Esophagus muscularis mucosa (tissue), 4 donors: Measurements from ENCODE around the gene TMEM45A. TPM values are rescaled to one million over a fixed set of nuclear protein-coding genes. Genes with fewer than 3 reads are reported as not detected.

Experiments
- DNase-seq: peaks from one replicate; pipeline ENCODE4 v3.0.0-alpha.2; 2017; ENCODE audit errors: extremely low spot score
- H3K27ac ChIP-seq, 4 donors: fragments of 200-600 bp; sonication (generic); replicated peaks in 1 of 4; 1 replicate in 3 of 4; 2 replicates in 1 of 4; pipeline ENCODE4 v1.5.1; 2016 to 2019; ENCODE audit warnings: mild to moderate bottlenecking in 1 of 4
- H3K27me3 ChIP-seq, 4 donors: fragments of 200-600 bp; sonication (generic); one replicate each; pipeline versions ENCODE4 v1.5.1 to v1.6.0; 2016 to 2019
- H3K36me3 ChIP-seq, 4 donors: fragments of 200-600 bp; sonication (generic); one replicate each; pipeline ENCODE4 v1.5.1; 2016 to 2019
- H3K4me1 ChIP-seq, 4 donors: fragments of 200-600 bp; sonication (generic); one replicate each; pipeline ENCODE4 v1.5.1; 2016 to 2019
- H3K4me3 ChIP-seq, 4 donors: fragments of 200-600 bp; sonication (generic); 1 replicate in 2 of 4; 2 replicates in 2 of 4; pipeline ENCODE4 v1.5.1; 2016 to 2019; ENCODE audit warnings: mild to moderate bottlenecking in 4 of 4, moderate library complexity in 1 of 4
- H3K9me3 ChIP-seq, 4 donors: fragments of 200-600 bp; sonication (generic); 1 replicate in 3 of 4; 2 replicates in 1 of 4; pipeline ENCODE4 v1.5.1; 2016 to 2019
- EP300 ChIP-seq: sonication (generic); formaldehyde crosslinking; IDR thresholded peaks from one replicate; pipeline ENCODE4 v1.6.1; 2017; ENCODE audit warnings: antibody characterized with exemption
- POLR2A ChIP-seq: fragments of 450-650 bp; IDR thresholded peaks from one replicate; pipeline ENCODE4 v1.6.1; 2017; ENCODE audit warnings: antibody characterized with exemption, moderate library complexity, mild to moderate bottlenecking, low read depth
- POLR2AphosphoS5 ChIP-seq, 2 donors: sonication (generic); formaldehyde crosslinking; IDR thresholded peaks; one replicate each; pipeline ENCODE4 v1.6.1; 2017; ENCODE audit warnings: antibody characterized with exemption in 2 of 2
- WGBS: methylation state at CpG from one replicate; pipeline ENCODE4 v1.1.5; 2018; 5-methylcytosine and 5-hydroxymethylcytosine counted together
- intact Hi-C: fragments of 100-400 bp; cut with DNase I; formaldehyde crosslinking; loops from one replicate; pipeline ENCODE4 v1.15.1; 2023
- total RNA-seq, 4 donors: library from RNA; depleted of rRNA; stranded (reverse); fragments of >200 nt; gene quantifications; one replicate each; pipeline versions ENCODE4 v1.1.0 to v1.2.1, GENCODE V29; 2016
- TF ChIP-seq, protein P1 (sequence below), 3 experiments: fragments of 200-600 bp in 2 of 3; fragments of 450-650 bp in 1 of 3; sonication (generic) in 2 of 3; IDR thresholded peaks; one replicate each; pipeline ENCODE4 v1.5.1; 2017 to 2019; ENCODE audit warnings: antibody characterized with exemption in 3 of 3, mild to moderate bottlenecking in 2 of 3, moderate library complexity in 1 of 3

The TMEM45A gene
- total RNA-seq, 4 donors from 2014 or later, result 8.7 to 17.2 (median 9.6) TPM

DNA sequence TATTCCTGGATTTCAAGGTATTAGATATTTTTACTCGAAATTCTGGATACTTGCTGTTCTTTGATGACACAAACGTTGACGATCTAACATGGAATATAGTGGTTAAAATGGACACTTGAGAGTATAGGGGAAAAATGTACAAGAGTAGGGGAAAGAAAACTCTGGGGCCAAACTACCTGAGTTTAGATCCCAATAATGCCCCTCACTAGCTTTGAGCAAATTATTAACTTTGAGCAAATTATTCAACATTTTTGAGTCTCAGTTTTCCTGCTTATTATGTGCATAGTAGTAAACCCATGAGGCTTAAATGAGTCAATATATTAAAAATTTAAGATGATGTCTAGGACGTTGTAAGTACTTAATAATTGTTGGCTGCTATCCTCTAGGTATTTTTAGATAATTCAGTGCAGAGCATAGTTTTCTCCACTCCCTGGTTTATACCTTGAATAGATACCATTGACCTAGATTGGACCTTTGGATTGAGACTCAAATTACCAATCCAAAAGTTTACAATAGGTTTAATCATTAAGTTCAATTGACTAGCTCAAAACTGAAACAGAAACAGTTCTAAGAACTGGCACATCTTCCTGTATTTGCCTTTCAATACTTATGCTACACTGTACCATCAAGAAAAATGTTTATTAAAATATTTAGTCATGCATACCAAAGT, 121.4 kb downstream of the TMEM45A start:
- Histone ChIP-seq H3K27me3 (no peaks in the 10 kb centered on the region), H3K27ac (no peak overlapping the region), H3K9me3 (no peaks in the 10 kb centered on the region), H3K4me1 (no peaks in the 10 kb centered on the region), H3K4me3 (no peak overlapping the region), H3K36me3 (no peaks in the 10 kb centered on the region)
- no peak for DNase-seq
- intact Hi-C loops, result no loop called here
- TF ChIP-seq EP300 (no peak), POLR2A (no peak), POLR2AphosphoS5 (IDR thresholded peaks at IDR 0.05) (no peak)
- TF ChIP-seq, protein P1, sequence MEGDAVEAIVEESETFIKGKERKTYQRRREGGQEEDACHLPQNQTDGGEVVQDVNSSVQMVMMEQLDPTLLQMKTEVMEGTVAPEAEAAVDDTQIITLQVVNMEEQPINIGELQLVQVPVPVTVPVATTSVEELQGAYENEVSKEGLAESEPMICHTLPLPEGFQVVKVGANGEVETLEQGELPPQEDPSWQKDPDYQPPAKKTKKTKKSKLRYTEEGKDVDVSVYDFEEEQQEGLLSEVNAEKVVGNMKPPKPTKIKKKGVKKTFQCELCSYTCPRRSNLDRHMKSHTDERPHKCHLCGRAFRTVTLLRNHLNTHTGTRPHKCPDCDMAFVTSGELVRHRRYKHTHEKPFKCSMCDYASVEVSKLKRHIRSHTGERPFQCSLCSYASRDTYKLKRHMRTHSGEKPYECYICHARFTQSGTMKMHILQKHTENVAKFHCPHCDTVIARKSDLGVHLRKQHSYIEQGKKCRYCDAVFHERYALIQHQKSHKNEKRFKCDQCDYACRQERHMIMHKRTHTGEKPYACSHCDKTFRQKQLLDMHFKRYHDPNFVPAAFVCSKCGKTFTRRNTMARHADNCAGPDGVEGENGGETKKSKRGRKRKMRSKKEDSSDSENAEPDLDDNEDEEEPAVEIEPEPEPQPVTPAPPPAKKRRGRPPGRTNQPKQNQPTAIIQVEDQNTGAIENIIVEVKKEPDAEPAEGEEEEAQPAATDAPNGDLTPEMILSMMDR (IDR thresholded peaks at IDR 0.05), result no peak
- 73% methylated on average over 4 of the region's 4 CpGs for WGBS

- no peaks in the 10 kb centered on the region for H3K4me1 ChIP-seq
- H3K27ac ChIP-seq, result no peak overlapping the region
- no peak overlapping the region for H3K4me3 ChIP-seq
- no peaks in the 10 kb centered on the region for H3K9me3 ChIP-seq
- H3K36me3 ChIP-seq, result no peaks in the 10 kb centered on the region
- intact Hi-C loops, result no loop called here
- DNase-seq, result no peak
- no peaks in the 10 kb centered on the region for H3K27me3 ChIP-seq
- TF ChIP-seq POLR2AphosphoS5 (IDR thresholded peaks at IDR 0.05) (no peak), POLR2A (no peak), EP300 (no peak)
- TF ChIP-seq, protein P1 (IDR thresholded peaks at IDR 0.05), result no peak
These were observed 122.5 kb downstream of the TMEM45A start for GRCh38 chr3:100614941-100615340.

DNA sequence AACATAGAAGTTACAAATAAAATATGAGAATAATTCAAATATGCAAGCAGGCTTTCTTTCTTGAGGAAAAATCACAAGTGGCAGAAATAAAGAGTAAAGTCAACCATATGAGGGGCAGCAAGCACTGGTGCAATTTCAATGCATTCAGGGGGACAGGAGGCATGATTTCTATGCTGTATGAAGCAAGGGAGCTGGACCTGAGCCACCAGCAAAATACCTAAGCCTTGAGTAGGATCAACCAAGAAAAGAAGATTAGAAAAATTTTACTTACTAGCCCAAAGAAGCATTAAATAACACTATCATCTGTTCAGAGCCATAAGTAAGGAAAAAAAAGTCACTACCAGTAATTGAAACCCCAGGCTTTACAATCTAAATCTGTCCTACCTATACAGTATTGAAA, 123.3 kb downstream of the TMEM45A start:
- Histone ChIP-seq H3K27me3 (no peaks in the 10 kb centered on the region), H3K9me3 (no peaks in the 10 kb centered on the region), H3K4me3 (no peak overlapping the region), H3K4me1 (no peaks in the 10 kb centered on the region), H3K27ac (no peak overlapping the region), H3K36me3 (no peaks in the 10 kb centered on the region)
- DNase-seq, result no peak
- intact Hi-C loops, result no loop called here
- no peak for TF ChIP-seq POLR2A
- TF ChIP-seq, protein P1 (IDR thresholded peaks at IDR 0.05), result no peak
- no peak for TF ChIP-seq EP300
- TF ChIP-seq POLR2AphosphoS5 (IDR thresholded peaks at IDR 0.05), result no peak

GRCh38 chr3:100621251-100621650, 128.8 kb downstream of the TMEM45A start:
- no peak for DNase-seq
- no peaks in the 10 kb centered on the region for H3K4me1 ChIP-seq

More at GRCh38 chr3:100621251-100621650, 128.8 kb downstream of the TMEM45A start:
- H3K27me3 ChIP-seq, result no peaks in the 10 kb centered on the region
- TF ChIP-seq, protein P1 (IDR thresholded peaks at IDR 0.05), result no peak
- TF ChIP-seq POLR2AphosphoS5 (IDR thresholded peaks at IDR 0.05), result no peak
- TF ChIP-seq EP300, result no peak
- no peak for TF ChIP-seq POLR2A
- peaks cover 0 to 5% (median 2%) of the 10 kb centered on the region in 4 donors for H3K9me3 ChIP-seq
- intact Hi-C loops, result no loop called here
- no peak overlapping the region for H3K4me3 ChIP-seq
- H3K36me3 ChIP-seq, result no peaks in the 10 kb centered on the region
- no peak overlapping the region for H3K27ac ChIP-seq

Other genes starting within 250 kb of the TMEM45A start
- 10 to 100 TPM; 21.2 to 32.8 (median 26.9) TPM for gene TBC1D23, start 231.6 kb upstream of the TMEM45A start, total RNA-seq
- gene NIT2, start 157.9 kb upstream of the TMEM45A start, total RNA-seq, result 10 to 100 TPM; 15.6 to 34.1 (median 18.5) TPM
- 10 to 100 TPM; 43.4 to 50.6 (median 46.4) TPM for gene TOMM70, start 91.5 kb upstream of the TMEM45A start, total RNA-seq
- 1 to 10 TPM; 1.8 to 3.7 (median 2.4) TPM for gene LNP1, start 91.1 kb upstream of the TMEM45A start, total RNA-seq
- gene ADGRG7, start 117.0 kb downstream of the TMEM45A start, total RNA-seq, result not detected
- 10 to 100 TPM; 61.0 to 74.4 (median 64.9) TPM for gene TFG, start 216.9 kb downstream of the TMEM45A start, total RNA-seq